ENCODE results near the gene SMIM24.

- TF ChIP-seq, protein P1, sequence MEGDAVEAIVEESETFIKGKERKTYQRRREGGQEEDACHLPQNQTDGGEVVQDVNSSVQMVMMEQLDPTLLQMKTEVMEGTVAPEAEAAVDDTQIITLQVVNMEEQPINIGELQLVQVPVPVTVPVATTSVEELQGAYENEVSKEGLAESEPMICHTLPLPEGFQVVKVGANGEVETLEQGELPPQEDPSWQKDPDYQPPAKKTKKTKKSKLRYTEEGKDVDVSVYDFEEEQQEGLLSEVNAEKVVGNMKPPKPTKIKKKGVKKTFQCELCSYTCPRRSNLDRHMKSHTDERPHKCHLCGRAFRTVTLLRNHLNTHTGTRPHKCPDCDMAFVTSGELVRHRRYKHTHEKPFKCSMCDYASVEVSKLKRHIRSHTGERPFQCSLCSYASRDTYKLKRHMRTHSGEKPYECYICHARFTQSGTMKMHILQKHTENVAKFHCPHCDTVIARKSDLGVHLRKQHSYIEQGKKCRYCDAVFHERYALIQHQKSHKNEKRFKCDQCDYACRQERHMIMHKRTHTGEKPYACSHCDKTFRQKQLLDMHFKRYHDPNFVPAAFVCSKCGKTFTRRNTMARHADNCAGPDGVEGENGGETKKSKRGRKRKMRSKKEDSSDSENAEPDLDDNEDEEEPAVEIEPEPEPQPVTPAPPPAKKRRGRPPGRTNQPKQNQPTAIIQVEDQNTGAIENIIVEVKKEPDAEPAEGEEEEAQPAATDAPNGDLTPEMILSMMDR (IDR thresholded peaks at IDR 0.05): no peak
- no peak for TF ChIP-seq EZH2phosphoT487 (IDR thresholded peaks at IDR 0.05)
Measured at GRCh38 chr19:3516675-3517207, 36.4 kb upstream of the SMIM24 start.

Data from neural progenitor cell (in vitro differentiated cells).